ENCODE results near the gene CLIC5.

Gene CLIC5

GRCh38 chr6:46015119-46015968 is at the start of gene CLIC5:
Gene CLIC5 (minus strand): TSS chr6:46015860. CDS start chr6:46015542, 318 bp downstream.
- no peak for DNase-seq

GRCh38 chr6:46062991-46063390 is 47.3 kb upstream of the CLIC5 start:
- no peak for DNase-seq

DNA sequence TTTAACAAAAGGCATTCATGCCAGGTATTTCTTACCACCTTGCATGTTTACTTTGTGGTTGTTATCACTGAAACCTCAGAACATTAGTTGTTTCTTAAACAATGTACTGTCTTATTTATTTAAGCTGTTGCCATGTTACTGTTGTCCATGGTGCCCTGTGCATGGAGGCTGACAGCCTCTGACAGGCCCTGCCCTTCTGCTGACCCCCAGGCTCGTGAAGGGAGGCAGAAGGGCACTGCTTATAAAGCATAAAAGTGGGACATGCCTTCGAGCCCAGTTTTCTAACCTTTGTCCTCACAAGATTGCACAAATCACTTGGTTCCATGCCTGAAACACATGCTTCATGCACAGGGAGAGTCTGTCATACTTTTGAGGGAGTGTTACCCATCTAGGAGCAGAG is 46.7 kb upstream of the CLIC5 start:
- DNase-seq = no peak

DNA sequence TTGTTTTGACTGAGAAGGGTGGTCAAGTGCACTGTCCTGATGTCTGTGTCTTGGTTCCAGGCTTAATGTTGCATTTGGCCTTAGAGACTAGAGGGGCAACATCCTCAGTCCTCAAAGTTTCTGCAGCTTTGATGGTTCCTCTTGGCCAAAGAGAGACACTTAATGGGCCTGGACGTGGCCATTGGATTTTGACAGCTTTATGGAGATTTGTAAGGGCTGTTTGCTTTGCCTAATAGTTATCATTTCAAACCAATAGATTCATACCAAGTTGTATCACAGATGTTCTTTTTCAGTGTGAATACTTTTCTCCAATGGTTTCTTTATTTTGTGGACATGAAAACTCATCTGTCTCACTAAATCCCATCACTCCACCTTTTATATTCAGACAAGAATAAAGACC is 45.8 kb upstream of the CLIC5 start:
- no peak for DNase-seq

DNA sequence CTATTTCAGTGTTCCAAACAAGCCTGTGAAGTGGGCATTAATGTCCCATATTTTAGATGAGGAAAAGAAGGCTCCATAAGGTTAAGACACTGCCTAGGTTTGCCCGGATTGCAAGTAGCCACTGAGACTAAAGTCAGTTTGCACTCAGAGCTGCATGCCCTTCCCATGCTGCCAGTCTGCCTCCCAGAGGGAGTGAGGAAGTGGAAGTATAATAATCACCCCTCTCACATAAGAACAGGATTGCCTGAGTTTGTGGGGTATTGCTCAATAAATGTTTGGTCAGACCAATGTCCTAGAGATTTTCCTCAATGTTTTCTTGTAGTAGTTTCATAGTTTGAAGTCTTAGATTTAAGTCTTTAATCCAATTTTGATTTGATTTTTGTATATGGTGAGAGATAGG is 43.9 kb upstream of the CLIC5 start:
- no peak for DNase-seq

DNA sequence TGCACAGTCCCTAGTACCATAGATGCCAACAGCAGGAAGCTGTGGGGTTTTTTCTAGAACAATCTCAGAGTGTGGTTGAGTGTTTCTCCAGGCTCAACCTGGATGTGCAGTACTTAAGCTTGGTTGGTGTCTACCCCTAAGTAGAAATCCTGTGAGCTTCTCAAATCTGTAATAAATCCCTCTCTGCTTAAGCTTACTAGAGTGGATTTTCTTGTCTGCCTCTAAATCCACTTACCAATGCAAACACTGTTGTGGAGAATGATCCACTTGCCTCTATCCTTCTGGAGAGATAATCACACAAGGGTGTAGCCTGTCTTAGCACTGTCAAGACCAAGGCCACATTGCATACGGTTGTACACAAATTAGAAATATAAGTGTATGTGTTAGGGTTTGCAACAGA is 43.3 kb upstream of the CLIC5 start:
- no peak for DNase-seq

- no peak for DNase-seq
Measured at GRCh38 chr6:46057792-46058191, 42.1 kb upstream of the CLIC5 start.

DNA sequence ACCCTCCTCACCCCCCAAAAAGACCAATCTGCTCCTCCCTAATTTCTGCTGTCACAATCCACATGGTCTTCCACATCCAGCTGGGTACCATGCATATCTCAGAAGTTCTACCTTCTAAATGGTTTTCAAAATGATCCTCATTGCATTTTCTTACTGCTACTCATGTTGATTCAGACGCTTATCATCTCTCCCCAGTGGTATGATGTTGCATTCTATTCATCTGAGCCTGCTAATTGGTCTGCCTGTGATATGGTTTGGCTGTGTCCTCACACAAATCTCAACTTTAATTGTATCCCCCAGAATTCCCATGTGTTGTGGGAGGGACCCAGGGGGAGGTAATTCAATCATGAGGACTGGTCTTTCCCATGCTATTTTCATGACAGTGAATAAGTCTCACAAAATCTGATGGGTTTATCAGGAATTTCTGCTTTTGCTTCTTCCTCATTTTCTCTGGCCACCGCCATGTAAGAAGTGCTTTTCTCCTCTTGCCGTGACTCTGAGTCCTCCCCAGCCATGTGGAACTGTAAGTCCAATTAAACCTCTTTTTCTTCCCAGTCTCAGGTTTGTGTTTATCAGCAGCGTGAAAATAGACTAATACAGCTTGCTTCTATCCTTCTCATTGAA is 41.4 kb upstream of the CLIC5 start:
- no peak for DNase-seq

GRCh38 chr6:46054516-46054915 is 38.9 kb upstream of the CLIC5 start:
- no peak for DNase-seq

- no peak for DNase-seq
Measured at GRCh38 chr6:46053039-46053933, 37.6 kb upstream of the CLIC5 start.

GRCh38 chr6:46052479-46052878 is 36.8 kb upstream of the CLIC5 start:
- DNase-seq = no peak

GRCh38 chr6:46051962-46052361 is 36.3 kb upstream of the CLIC5 start:
- DNase-seq = no peak

GRCh38 chr6:46050845-46051405 is 35.3 kb upstream of the CLIC5 start:
- DNase-seq = no peak

DNA sequence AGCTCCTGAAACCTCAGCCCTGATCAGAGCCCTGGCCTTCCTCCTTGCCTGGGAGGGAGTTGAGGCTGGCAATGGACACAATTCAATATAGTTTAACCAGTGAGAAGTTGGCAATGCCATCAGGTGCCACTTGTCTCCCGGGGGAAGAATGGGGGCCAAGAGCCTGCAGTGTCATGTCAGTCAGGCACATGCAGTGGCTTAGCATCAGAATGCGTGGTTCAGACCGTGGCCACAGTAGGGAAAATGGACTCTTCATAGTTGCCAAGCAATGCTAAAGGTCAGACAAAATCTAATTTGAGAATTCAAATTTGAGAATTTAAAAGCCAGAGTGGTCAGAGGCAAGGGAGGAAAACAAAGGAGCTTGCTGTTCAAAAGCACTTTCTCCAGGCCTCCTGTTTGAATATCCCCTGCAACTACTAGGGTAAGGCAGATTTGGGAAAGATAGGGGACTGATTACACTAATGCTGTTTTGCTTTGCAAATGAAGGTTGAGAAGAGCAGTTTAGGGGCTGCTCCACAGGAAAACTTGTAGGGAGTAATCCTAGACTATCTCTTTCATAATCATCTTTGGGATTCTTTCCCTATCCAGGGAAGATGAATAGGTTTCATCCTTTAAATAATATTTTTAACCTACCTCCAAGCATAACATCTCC is 33.1 kb upstream of the CLIC5 start:
- DNase-seq = no peak

DNA sequence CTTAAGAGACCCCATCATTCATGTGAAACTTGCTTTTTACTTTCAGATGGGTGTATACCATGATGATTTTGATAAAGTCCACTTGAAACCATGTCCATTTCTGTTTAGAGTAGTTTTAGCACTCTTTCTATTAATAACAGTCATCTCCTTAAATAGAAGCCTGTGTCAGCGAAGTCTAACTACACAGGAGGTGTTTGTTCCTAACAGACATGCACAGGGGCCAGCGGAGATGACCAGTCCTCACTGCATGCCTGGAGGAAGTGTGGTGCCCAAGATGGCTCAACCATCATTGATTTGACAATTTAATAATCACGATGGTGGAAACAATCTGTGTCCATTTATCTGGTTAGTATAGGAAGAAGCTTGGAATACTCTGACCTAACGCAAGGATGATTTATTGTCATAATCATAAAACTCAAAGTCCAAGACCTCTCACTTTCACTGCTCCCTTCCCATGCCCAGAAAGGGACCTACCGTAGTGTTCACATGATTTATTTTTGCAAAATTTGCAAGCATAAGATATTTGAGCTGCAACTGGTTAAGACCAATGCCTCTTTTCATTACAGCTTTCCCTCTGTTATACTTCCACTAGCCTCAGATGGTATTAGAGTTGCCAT is 31.0 kb upstream of the CLIC5 start:
- no peak for DNase-seq

- no peak for DNase-seq
Measured at GRCh38 chr6:46044881-46045617, 29.4 kb upstream of the CLIC5 start.

- no peak for DNase-seq
Measured at GRCh38 chr6:46042355-46042999, 26.8 kb upstream of the CLIC5 start.

GRCh38 chr6:46040288-46040687 is 24.6 kb upstream of the CLIC5 start:
- DNase-seq = no peak

- no peak for DNase-seq
Measured at GRCh38 chr6:46039646-46040045, 24.0 kb upstream of the CLIC5 start.

DNA sequence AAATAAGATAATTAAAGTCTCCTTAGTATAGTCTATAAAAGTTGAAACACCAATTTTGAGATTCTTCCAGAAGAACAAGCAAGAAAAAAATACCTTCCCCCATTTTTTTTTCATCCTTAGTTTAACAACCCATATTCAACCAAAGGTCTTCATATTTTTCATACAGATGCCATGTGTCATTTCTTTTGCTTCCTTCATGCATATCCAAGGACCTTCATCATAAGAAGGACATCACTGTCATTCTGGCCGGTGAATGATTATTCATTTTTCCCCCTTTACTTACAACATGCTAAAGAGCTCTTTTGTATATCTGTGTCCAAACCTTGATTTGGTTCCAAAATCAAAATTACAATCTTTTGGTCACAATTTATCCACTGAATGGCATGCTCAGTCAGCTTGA is 21.3 kb upstream of the CLIC5 start:
- no peak for DNase-seq

DNA sequence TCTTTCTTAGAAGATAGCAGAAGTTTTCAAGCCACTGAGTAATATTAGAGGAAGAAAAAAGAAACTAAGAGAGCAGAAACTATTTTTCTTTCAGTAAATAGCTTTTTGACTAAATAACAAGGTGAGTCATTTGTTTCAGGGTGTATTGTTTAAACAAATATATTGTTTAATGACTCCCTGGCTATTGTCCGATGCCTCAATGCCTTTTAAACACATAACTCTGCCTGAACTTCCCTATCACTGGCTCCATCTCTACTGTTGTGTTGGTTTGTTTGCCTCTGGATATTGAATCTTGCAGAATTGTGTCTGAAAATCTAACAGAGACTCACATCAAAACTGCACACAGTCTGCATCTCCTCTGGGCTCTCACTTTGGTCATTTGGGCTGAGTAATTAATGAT is 19.6 kb upstream of the CLIC5 start:
- no peak for DNase-seq
